Endothelial cell (in vitro differentiated cells): Measurements from ENCODE around the gene RXRB. TPM values are rescaled to one million over a fixed set of nuclear protein-coding genes. Genes with fewer than 3 reads are reported as not detected.

Experiments used
- DNase-seq: peaks from one replicate; pipeline ENCODE4 v3.0.0; 2021; ENCODE audit warnings: low spot score
- H3K27ac Mint-ChIP-seq: one replicate; pipeline ENCODE4 v1.8.0; 2021; ENCODE audit warnings: mixed read lengths, inconsistent platforms; ENCODE audit not compliant: unreplicated experiment
- H3K27me3 Mint-ChIP-seq: one replicate; pipeline ENCODE4 v1.8.0; 2021; ENCODE audit warnings: mild to moderate bottlenecking, moderate library complexity, mixed read lengths, inconsistent platforms; ENCODE audit not compliant: unreplicated experiment
- H3K36me3 Mint-ChIP-seq: one replicate; pipeline ENCODE4 v1.8.0; 2021; ENCODE audit warnings: mild to moderate bottlenecking, low read depth, mixed read lengths, inconsistent platforms; ENCODE audit not compliant: unreplicated experiment
- H3K4me1 Mint-ChIP-seq: one replicate; pipeline ENCODE4 v1.8.0; 2021; ENCODE audit warnings: mild to moderate bottlenecking, mixed read lengths, inconsistent platforms; ENCODE audit not compliant: unreplicated experiment
- H3K4me3 Mint-ChIP-seq: one replicate; pipeline ENCODE4 v1.8.0; 2021; ENCODE audit warnings: mild to moderate bottlenecking, mixed read lengths, inconsistent platforms; ENCODE audit not compliant: unreplicated experiment
- H3K9me3 Mint-ChIP-seq: one replicate; pipeline ENCODE4 v1.8.0; 2021; ENCODE audit warnings: mixed read lengths, inconsistent platforms; ENCODE audit not compliant: unreplicated experiment
- CTCF ChIP-seq: fragments of 200-600 bp; sonication (generic); IDR thresholded peaks from one replicate; pipeline ENCODE4 v1.5.0; 2021; ENCODE audit warnings: antibody characterized with exemption; ENCODE audit not compliant: unreplicated experiment
- total RNA-seq: library from RNA; stranded (reverse); fragmentation: NEBNext Ultra II Directional; extraction: Animal tissue kit (Norgen Biotek cat#: 25700); gene quantifications from one replicate; pipeline ENCODE4 v1.2.1, GENCODE V29; 2021; ENCODE audit not compliant: unreplicated experiment

RXRB gene
- total RNA-seq, 1 donor from 2014 or later: 35.8 TPM

- Mint-ChIP-seq H3K27me3 (peaks cover 36% of the 10 kb centered on the region), H3K9me3 (no peaks in the 10 kb centered on the region), H3K4me1 (peaks cover 18% of the 10 kb centered on the region), H3K4me3 (peak overlapping the region; percentile 92), H3K36me3 (peaks cover 28% of the 10 kb centered on the region), H3K27ac (no peak overlapping the region)
- TF ChIP-seq CTCF: no peak
- no peak for DNase-seq
Observed at GRCh38 chr6:33212857-33213165, 12.3 kb upstream of the RXRB start.

DNA sequence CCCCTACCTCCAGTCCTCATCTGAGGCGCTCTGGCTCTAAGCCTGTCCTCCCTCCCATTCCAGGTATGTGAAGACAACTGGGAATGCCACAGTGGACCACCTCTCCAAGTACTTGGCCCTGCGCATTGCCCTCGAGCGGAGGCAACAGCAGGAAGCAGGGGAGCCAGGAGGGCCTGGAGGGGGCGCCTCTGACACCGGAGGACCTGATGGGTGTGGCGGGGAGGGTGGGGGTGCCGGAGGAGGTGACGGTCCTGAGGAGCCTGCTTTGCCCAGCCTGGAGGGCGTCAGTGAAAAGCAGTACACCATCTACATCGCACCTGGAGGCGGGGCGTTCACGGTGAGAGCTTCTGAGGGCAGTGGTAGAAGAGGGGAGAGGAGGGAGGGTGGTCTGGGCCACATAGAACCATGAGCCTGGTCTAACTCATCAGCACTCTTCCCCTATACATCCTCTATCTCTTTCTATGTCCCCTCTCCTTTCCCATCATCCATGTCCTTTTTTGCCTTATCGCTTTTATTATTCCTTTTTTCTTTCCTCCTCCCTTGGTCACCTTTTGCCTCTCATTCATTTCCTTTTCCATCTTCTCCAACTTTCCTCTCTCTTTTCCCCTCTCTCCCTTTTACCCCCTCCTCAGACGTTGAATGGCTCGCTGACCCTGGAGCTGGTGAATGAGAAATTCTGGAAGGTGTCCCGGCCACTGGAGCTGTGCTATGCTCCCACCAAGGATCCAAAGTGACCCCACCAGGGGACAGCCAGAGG is 11.4 kb upstream of the RXRB start:
- H3K27ac Mint-ChIP-seq: no peak overlapping the region
- H3K9me3 Mint-ChIP-seq: no peaks in the 10 kb centered on the region
- peaks cover 28% of the 10 kb centered on the region for H3K36me3 Mint-ChIP-seq
- peaks cover 18% of the 10 kb centered on the region for H3K4me1 Mint-ChIP-seq
- H3K27me3 Mint-ChIP-seq: peaks cover 36% of the 10 kb centered on the region
- TF ChIP-seq CTCF: no peak
- peak overlapping the region; percentile 71 for H3K4me3 Mint-ChIP-seq
- DNase-seq: no peak

DNA sequence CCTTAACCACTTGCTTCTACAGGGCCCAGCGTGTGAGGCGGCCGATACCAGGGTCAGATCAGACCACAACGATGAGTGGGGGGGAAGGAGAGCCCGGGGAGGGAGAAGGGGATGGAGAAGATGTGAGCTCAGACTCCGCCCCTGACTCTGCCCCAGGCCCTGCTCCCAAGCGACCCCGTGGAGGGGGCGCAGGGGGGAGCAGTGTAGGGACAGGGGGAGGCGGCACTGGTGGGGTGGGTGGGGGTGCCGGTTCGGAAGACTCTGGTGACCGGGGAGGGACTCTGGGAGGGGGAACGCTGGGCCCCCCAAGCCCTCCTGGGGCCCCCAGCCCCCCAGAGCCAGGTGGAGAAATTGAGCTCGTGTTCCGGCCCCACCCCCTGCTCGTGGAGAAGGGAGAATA is 10.7 kb upstream of the RXRB start:
- no peak overlapping the region for H3K4me3 Mint-ChIP-seq
- H3K36me3 Mint-ChIP-seq: peaks cover 28% of the 10 kb centered on the region
- DNase-seq: no peak
- no peak for TF ChIP-seq CTCF
- peaks cover 36% of the 10 kb centered on the region for H3K27me3 Mint-ChIP-seq
- H3K27ac Mint-ChIP-seq: no peak overlapping the region
- H3K9me3 Mint-ChIP-seq: no peaks in the 10 kb centered on the region
- H3K4me1 Mint-ChIP-seq: peaks cover 22% of the 10 kb centered on the region

- Mint-ChIP-seq H3K27ac (no peak overlapping the region), H3K4me3 (peak overlapping the region; percentile 97), H3K4me1 (peaks cover 34% of the 10 kb centered on the region), H3K36me3 (peaks cover 28% of the 10 kb centered on the region), H3K9me3 (no peaks in the 10 kb centered on the region), H3K27me3 (peaks cover 34% of the 10 kb centered on the region)
- DNase-seq: no peak
- no peak for TF ChIP-seq CTCF
Observed at GRCh38 chr6:33209856-33210255, 9.4 kb upstream of the RXRB start.

DNA sequence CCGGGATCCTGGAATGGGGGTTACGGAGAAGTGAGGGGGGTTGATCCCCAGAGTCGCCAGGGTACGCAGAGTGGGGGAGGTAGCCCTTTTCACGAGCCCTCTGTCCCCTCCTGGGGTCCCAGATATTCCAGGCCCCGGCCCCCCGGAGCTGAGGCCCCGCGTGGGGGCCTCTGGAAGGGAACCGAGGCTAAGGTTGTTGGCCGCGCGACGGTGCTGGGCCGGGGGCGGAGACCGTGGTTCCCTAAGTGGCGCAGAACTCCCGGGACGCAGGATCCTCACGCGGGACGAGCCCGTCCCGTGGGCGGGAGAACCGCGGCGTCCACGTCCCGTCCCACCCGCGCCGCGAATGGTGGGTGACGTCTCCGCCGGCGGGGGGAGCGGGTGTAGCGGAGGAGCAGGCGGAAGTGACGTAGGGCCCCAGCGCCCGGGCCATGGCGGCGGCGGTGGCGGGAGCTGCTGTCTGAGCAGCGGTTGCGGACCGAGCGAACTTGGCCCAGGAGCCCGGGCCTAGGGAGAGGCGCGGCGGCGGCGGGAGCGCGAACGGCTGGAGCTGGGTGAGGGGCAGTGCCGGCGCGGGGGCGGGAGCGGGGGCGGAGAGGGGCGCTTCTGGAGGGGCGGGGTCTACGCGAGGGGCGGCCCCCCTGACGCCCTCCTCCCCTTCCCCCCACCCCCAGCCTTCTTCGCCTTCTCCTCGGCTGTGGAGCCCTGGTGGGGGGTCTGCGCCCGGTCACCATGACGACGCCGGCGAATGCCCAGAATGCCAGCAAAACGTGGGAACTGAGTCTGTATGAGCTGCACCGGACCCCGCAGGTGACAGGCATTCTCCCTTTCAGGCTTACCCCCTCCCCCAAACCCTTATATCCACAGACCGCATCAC is 7.9 kb upstream of the RXRB start, which contains the start of gene RING1:
Gene RING1 (plus strand): TSS at position 410 of the 877 bp plus-strand sequence. CDS start 323 bp downstream, at position 733.
- Mint-ChIP-seq H3K27ac (peak within 1 kb of the TSS; percentile 95), H3K4me1 (peaks cover 41% of the 10 kb centered on the region), H3K27me3 (peaks cover 30% of the 10 kb centered on the region), H3K9me3 (no peaks in the 10 kb centered on the region), H3K4me3 (peak within 1 kb of the TSS; percentile 97), H3K36me3 (peaks cover 37% of the 10 kb centered on the region)
- TF ChIP-seq CTCF: no peak
- DNase-seq: peak; percentile 68
